Type B pancreatic cell (in vitro differentiated cells): ENCODE data around the gene PWWP2B. TPM values are rescaled to one million over a fixed set of nuclear protein-coding genes. Genes with fewer than 3 reads are reported as not detected.

ENCODE experiments used
- DNase-seq: peaks from one replicate; pipeline ENCODE4 v3.0.0; 2021; ENCODE audit warnings: mixed read lengths; ENCODE audit not compliant: unreplicated experiment; ENCODE audit errors: extremely low spot score
- H3K27ac Mint-ChIP-seq: 2 replicates; pipeline ENCODE4 v1.8.0; 2021; ENCODE audit warnings: mild to moderate bottlenecking, mixed read lengths
- H3K27me3 Mint-ChIP-seq: 2 replicates; pipeline ENCODE4 v1.8.0; 2021; ENCODE audit warnings: mixed read lengths
- H3K36me3 Mint-ChIP-seq: 2 replicates; pipeline ENCODE4 v1.8.0; 2021; ENCODE audit warnings: mixed read lengths
- H3K4me1 Mint-ChIP-seq: one replicate; pipeline ENCODE4 v1.8.0; 2021; ENCODE audit warnings: mixed read lengths; ENCODE audit not compliant: unreplicated experiment
- H3K4me3 Mint-ChIP-seq: 2 replicates; pipeline ENCODE4 v1.8.0; 2021; ENCODE audit warnings: mild to moderate bottlenecking, mixed read lengths
- H3K9me3 Mint-ChIP-seq: 2 replicates; pipeline ENCODE4 v1.8.0; 2021; ENCODE audit warnings: mixed read lengths
- total RNA-seq: library from RNA; stranded (reverse); gene quantifications from 2 replicates; pipeline ENCODE4 v1.2.1, GENCODE V29; 2021; ENCODE audit warnings: low replicate concordance
- TF ChIP-seq, protein P1 (sequence below): fragments of 200-600 bp; sonication (generic); conservative IDR thresholded peaks from 2 replicates; pipeline ENCODE4 v1.5.0; 2021; ENCODE audit warnings: antibody characterized with exemption, mild to moderate bottlenecking

PWWP2B gene
- total RNA-seq, 1 donor from 2014 or later, result 22.6 TPM

DNA sequence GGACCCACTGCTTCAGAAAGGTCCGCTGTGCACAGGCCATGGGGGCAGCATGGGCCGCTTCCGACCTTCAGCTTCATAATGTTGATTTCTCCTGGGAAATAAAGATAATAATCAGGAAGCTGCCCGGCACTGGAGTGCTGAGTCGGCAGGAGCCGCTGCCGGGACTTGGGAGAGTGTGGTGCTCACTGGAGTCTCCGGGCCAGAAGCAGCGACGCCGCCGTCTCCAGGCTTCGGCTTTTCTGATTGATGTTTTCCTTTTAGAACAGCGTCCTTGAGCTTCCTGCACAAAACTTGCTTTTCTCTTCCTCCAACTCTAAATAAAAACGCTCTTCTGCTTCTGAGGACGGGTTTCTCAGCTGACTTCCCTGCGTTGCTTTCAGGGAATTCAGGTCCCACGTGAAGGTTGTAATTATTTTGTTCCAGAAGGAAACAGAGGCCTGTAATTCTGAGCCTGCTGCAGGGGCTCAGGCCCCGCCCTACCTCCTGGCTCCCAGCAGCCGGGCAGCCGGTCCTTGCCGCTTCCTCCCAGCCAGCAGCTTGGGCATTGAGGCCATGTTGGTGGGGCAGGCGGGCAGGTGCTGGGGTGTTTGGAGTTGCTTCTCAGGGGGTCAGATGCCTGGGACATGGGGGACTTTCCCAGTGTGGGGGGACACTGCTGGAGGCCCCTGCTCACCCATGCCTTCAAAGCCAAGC is 14.7 kb downstream of the PWWP2B start:
- no peaks in the 10 kb centered on the region for H3K27me3 Mint-ChIP-seq
- H3K4me1 Mint-ChIP-seq, result peaks cover 46% of the 10 kb centered on the region
- H3K9me3 Mint-ChIP-seq, result no peaks in the 10 kb centered on the region
- H3K36me3 Mint-ChIP-seq, result peaks cover 8% of the 10 kb centered on the region
- peak overlapping the region; percentile 98 for H3K27ac Mint-ChIP-seq
- peak overlapping the region; percentile 85 for H3K4me3 Mint-ChIP-seq
- TF ChIP-seq, protein P1, sequence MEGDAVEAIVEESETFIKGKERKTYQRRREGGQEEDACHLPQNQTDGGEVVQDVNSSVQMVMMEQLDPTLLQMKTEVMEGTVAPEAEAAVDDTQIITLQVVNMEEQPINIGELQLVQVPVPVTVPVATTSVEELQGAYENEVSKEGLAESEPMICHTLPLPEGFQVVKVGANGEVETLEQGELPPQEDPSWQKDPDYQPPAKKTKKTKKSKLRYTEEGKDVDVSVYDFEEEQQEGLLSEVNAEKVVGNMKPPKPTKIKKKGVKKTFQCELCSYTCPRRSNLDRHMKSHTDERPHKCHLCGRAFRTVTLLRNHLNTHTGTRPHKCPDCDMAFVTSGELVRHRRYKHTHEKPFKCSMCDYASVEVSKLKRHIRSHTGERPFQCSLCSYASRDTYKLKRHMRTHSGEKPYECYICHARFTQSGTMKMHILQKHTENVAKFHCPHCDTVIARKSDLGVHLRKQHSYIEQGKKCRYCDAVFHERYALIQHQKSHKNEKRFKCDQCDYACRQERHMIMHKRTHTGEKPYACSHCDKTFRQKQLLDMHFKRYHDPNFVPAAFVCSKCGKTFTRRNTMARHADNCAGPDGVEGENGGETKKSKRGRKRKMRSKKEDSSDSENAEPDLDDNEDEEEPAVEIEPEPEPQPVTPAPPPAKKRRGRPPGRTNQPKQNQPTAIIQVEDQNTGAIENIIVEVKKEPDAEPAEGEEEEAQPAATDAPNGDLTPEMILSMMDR, result no peak
- DNase-seq, result no peak

GRCh38 chr10:132412316-132413192 is 15.6 kb downstream of the PWWP2B start:
- peak overlapping the region; percentile 11 for H3K4me3 Mint-ChIP-seq
- no peaks in the 10 kb centered on the region for H3K27me3 Mint-ChIP-seq
- H3K36me3 Mint-ChIP-seq, result peaks cover 8% of the 10 kb centered on the region
- peak overlapping the region; percentile 84 for H3K27ac Mint-ChIP-seq
- no peak for DNase-seq
- H3K9me3 Mint-ChIP-seq, result no peaks in the 10 kb centered on the region
- TF ChIP-seq, protein P1, result no peak
- peaks cover 45% of the 10 kb centered on the region for H3K4me1 Mint-ChIP-seq

DNA sequence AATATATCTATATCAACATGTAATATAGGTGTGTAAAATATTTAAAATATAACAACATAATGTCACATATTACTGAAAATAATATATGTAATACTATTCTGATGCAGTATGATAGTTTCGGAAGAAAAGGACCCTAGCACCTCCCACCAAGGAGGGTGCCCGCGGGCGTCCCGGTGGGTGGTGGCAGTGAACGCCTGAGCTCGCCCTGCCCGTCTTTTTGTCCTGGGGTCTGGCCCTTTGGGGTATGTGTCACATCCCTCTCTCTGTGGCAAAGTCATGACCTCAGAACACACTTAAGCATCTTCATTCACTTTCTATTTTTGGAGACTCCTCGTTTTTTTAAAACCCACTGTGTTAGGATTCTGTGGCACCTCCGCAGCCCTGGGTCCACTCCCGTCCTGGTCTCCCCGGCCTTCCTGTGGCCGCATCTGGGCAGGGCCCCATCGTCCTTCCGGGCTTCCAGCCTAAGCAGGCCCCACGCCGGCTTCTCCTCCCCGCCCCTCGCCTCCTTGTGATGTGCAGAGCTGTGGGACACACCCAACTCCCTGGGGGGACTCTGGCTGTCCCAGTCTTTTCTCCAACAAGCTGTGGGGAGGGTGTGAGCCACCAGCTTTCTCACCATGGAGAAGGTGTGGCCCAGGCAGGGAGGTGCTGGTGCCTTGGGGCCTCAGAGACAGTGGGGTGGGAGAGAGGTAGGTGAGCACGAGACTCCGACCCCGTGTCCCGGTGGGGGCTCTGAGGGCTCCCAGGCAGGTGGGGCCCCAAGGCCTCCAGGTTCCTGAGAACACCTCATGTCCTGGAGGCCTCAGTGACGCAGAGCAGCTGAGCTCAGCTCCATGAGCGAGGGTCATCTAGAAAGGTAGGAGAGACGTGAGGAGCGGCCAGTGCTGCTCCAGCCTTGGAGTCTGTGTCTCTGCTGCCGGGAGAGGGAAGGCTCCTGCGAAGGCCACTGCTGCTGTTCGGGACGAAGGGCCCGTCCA is 16.5 kb downstream of the PWWP2B start:
- Mint-ChIP-seq H3K9me3 (no peaks in the 10 kb centered on the region), H3K4me1 (peaks cover 47% of the 10 kb centered on the region), H3K27ac (peak overlapping the region; percentile 84), H3K4me3 (peak overlapping the region; percentile 74), H3K27me3 (no peaks in the 10 kb centered on the region), H3K36me3 (peaks cover 8% of the 10 kb centered on the region)
- DNase-seq, result no peak
- TF ChIP-seq, protein P1, result no peak

GRCh38 chr10:132414402-132415016 is 17.5 kb downstream of the PWWP2B start:
- Mint-ChIP-seq H3K27me3 (no peaks in the 10 kb centered on the region), H3K4me1 (peaks cover 52% of the 10 kb centered on the region), H3K9me3 (no peaks in the 10 kb centered on the region), H3K36me3 (peaks cover 8% of the 10 kb centered on the region), H3K27ac (peak overlapping the region; percentile 84), H3K4me3 (peak overlapping the region; percentile 74)
- no peak for DNase-seq
- TF ChIP-seq, protein P1, result no peak

GRCh38 chr10:132415255-132415654 is 18.3 kb downstream of the PWWP2B start:
- Mint-ChIP-seq H3K4me3 (peak overlapping the region; percentile 65), H3K36me3 (peaks cover 8% of the 10 kb centered on the region), H3K9me3 (no peaks in the 10 kb centered on the region), H3K4me1 (peaks cover 45% of the 10 kb centered on the region), H3K27me3 (no peaks in the 10 kb centered on the region), H3K27ac (peak overlapping the region; percentile 84)
- no peak for DNase-seq
- TF ChIP-seq, protein P1, result no peak
